H1 (cell line): ENCODE results near the gene COX7B2. TPM values are rescaled to one million over a fixed set of nuclear protein-coding genes. Genes with fewer than 3 reads are reported as not detected.

ENCODE experiments used
- CTCF ChIA-PET: fragments of 300-600 bp; sonication (Branson Sonifier 250); formaldehyde crosslinking; loops from one replicate; lab custom pipeline; 2021; ENCODE audit not compliant: partially characterized antibody; lab: Charles Lee
- POLR2A ChIA-PET: fragments of 300-600 bp; sonication (Branson Sonifier 250); formaldehyde crosslinking; loops from one replicate; lab custom pipeline; 2021; ENCODE audit warnings: inconsistent platforms; ENCODE audit not compliant: partially characterized antibody; lab: Charles Lee
- DNase-seq, 2 experiments: peaks; one replicate each; pipeline versions ENCODE4 v3.0.0 to v3.0.0-alpha.2; 2010 to 2022; ENCODE audit warnings: low spot score in 2 of 2, low read depth in 1 of 2, mixed read lengths in 1 of 2
- FAIRE-seq: peaks from 2 replicates; lab custom pipeline; 2011; peaks lifted over from hg19 to GRCh38; lab: Jason Lieb, UNC
- H2AFZ ChIP-seq: 2 replicates; pipeline ENCODE4 v1.8.1; 2012; ENCODE audit warnings: low read length, inconsistent platforms
- H2AK5ac ChIP-seq: 2 replicates; pipeline ENCODE4 v1.6.1; 2013; ENCODE audit warnings: low read depth, low read length
- H2BK120ac ChIP-seq: replicated peaks from 2 replicates; pipeline ENCODE3; 2013; ENCODE audit warnings: low read depth, low read length, inconsistent platforms
- H2BK12ac ChIP-seq: 2 replicates; pipeline ENCODE4 v1.6.1; 2013; ENCODE audit warnings: low read depth, low read length
- H2BK15ac ChIP-seq: 2 replicates; pipeline ENCODE4 v1.6.1; 2013; ENCODE audit warnings: low read length
- H2BK20ac ChIP-seq: 2 replicates; pipeline ENCODE4 v1.6.1; 2013; ENCODE audit warnings: low read length
- H2BK5ac ChIP-seq: 2 replicates; pipeline ENCODE4 v1.6.1; 2013; ENCODE audit warnings: low read depth, low read length
- H3K14ac ChIP-seq: 2 replicates; pipeline ENCODE4 v1.6.1; 2013; ENCODE audit warnings: inconsistent platforms; ENCODE audit not compliant: insufficient read length
- H3K18ac ChIP-seq: 2 replicates; pipeline ENCODE4 v1.6.1; 2013; ENCODE audit warnings: low read length; ENCODE audit errors: extremely low read depth
- H3K23ac ChIP-seq: 2 replicates; pipeline ENCODE4 v1.6.1; 2013; ENCODE audit warnings: inconsistent platforms; ENCODE audit not compliant: insufficient read length
- H3K23me2 ChIP-seq: 2 replicates; pipeline ENCODE4 v1.6.1; 2013; ENCODE audit warnings: low read depth, low read length
- H3K27ac ChIP-seq: 2 replicates; pipeline ENCODE4 v1.6.1; 2011; ENCODE audit warnings: low read depth, low read length, inconsistent platforms
- H3K27me3 ChIP-seq, 4 experiments: replicated peaks in 1 of 4; 1 replicate in 1 of 4; 2 replicates in 3 of 4; pipeline versions ENCODE4 v1.6.1 to v1.8.1; 2011 to 2013; ENCODE audit warnings: low read length in 3 of 4, mild to moderate bottlenecking in 3 of 4, inconsistent platforms in 2 of 4, mixed read lengths in 2 of 4, moderate library complexity in 1 of 4; ENCODE audit not compliant: control insufficient read depth in 3 of 4, insufficient read depth in 3 of 4; ENCODE audit errors: extremely low read depth in 1 of 4
- H3K36me3 ChIP-seq, 4 experiments: 2 replicates each; pipeline versions ENCODE4 v1.6.1 to v1.8.1; 2011 to 2013; ENCODE audit warnings: mild to moderate bottlenecking in 4 of 4, low read length in 3 of 4, moderate library complexity in 2 of 4, control low read depth in 1 of 4, inconsistent platforms in 1 of 4; ENCODE audit not compliant: insufficient read depth in 4 of 4, control insufficient read depth in 2 of 4
- H3K4ac ChIP-seq: replicated peaks from 2 replicates; pipeline ENCODE3; 2013; ENCODE audit warnings: low read length, low read depth, mixed read lengths, inconsistent platforms; ENCODE audit not compliant: insufficient read length
- H3K4me1 ChIP-seq, 4 experiments: replicated peaks in 1 of 4; 1 replicate in 1 of 4; 2 replicates in 3 of 4; pipeline versions ENCODE4 v1.6.1 to v1.8.1; 2011 to 2013; ENCODE audit warnings: low read length in 3 of 4, inconsistent platforms in 2 of 4, mixed read lengths in 1 of 4; ENCODE audit not compliant: insufficient read depth in 4 of 4, control insufficient read depth in 3 of 4
- H3K4me2 ChIP-seq, 2 experiments: 2 replicates each; pipeline versions ENCODE4 v1.6.1 to v1.8.1; 2011 to 2013; ENCODE audit warnings: low read depth in 2 of 2, low read length in 2 of 2, control low read depth in 1 of 2, inconsistent platforms in 1 of 2, mild to moderate bottlenecking in 1 of 2; ENCODE audit not compliant: insufficient read depth in 1 of 2
- H3K4me3 ChIP-seq, 4 experiments: fragments of 200-600, 300-600 bp in 1 of 4; sonication (generic), shearing (Covaris generic), sonication (Bioruptor Twin) in 1 of 4; 2 replicates each; pipeline versions ENCODE4 v1.5.1 to v1.8.1; 2011 to 2016; ENCODE audit warnings: low read length in 4 of 4, low read depth in 3 of 4, control low read depth in 2 of 4, inconsistent platforms in 2 of 4, mild to moderate bottlenecking in 2 of 4, mixed read lengths in 1 of 4, moderate library complexity in 1 of 4; ENCODE audit not compliant: insufficient read depth in 2 of 4; ENCODE audit errors: extremely low read depth in 1 of 4
- H3K56ac ChIP-seq: replicated peaks from 2 replicates; pipeline ENCODE3; 2013; ENCODE audit warnings: low read depth, mild to moderate bottlenecking, mixed read lengths, low read length, inconsistent platforms; ENCODE audit not compliant: insufficient read length
- H3K79me1 ChIP-seq: 2 replicates; pipeline ENCODE4 v1.6.1; 2013; ENCODE audit warnings: low read depth, low read length, control low read depth
- H3K79me2 ChIP-seq, 2 experiments: 2 replicates each; pipeline versions ENCODE4 v1.6.1 to v1.8.1; 2012 to 2013; ENCODE audit warnings: low read length in 2 of 2, mild to moderate bottlenecking in 2 of 2, inconsistent platforms in 1 of 2; ENCODE audit not compliant: insufficient read depth in 2 of 2, control insufficient read depth in 1 of 2
- H3K9ac ChIP-seq, 4 experiments: replicated peaks in 1 of 4; 1 replicate in 1 of 4; 2 replicates in 3 of 4; pipeline versions ENCODE4 v1.6.1 to v1.8.1; 2011 to 2013; ENCODE audit warnings: low read depth in 3 of 4, low read length in 3 of 4, control low read depth in 2 of 4, mild to moderate bottlenecking in 2 of 4, moderate library complexity in 2 of 4, inconsistent platforms in 1 of 4; ENCODE audit errors: extremely low read depth in 1 of 4
- H3K9me3 ChIP-seq, 2 experiments: 2 replicates each; pipeline versions ENCODE4 v1.6.1 to v1.8.1; 2012 to 2013; ENCODE audit warnings: mild to moderate bottlenecking in 2 of 2, moderate library complexity in 2 of 2, control low read depth in 1 of 2, inconsistent platforms in 1 of 2, low read depth in 1 of 2, low read length in 1 of 2, mixed read lengths in 1 of 2; ENCODE audit not compliant: insufficient read depth in 2 of 2
- H4K20me1 ChIP-seq, 2 experiments: replicated peaks in 1 of 2; 2 replicates each; pipeline versions ENCODE3 to v1.8.1; 2011 to 2013; ENCODE audit warnings: inconsistent platforms in 2 of 2, low read length in 2 of 2, mild to moderate bottlenecking in 1 of 2; ENCODE audit not compliant: insufficient read depth in 2 of 2, control insufficient read depth in 1 of 2
- H4K5ac ChIP-seq: 2 replicates; pipeline ENCODE4 v1.6.1; 2013; ENCODE audit warnings: low read length, low read depth, mixed read lengths, inconsistent platforms; ENCODE audit not compliant: insufficient read length
- H4K8ac ChIP-seq: 2 replicates; pipeline ENCODE4 v1.8.0; 2013; ENCODE audit warnings: mild to moderate bottlenecking, moderate library complexity, low read length, inconsistent platforms; ENCODE audit not compliant: insufficient read depth; ENCODE audit errors: extremely low read depth
- H4K91ac ChIP-seq: replicated peaks from 2 replicates; pipeline ENCODE3; 2013; ENCODE audit warnings: low read length, mixed read lengths, inconsistent platforms; ENCODE audit not compliant: insufficient read length
- SP1 ChIP-seq: IDR thresholded peaks from 2 replicates; pipeline ENCODE4 v1.6.1; 2011; ENCODE audit warnings: low read depth, low read length
- TAF7 ChIP-seq: optimal IDR thresholded peaks from 2 replicates; pipeline ENCODE3; 2011; ENCODE audit warnings: low read depth, mild to moderate bottlenecking, inconsistent platforms, low read length, moderate library complexity, borderline replicate concordance
- WGBS, 2 experiments: shearing (Covaris generic) in 1 of 2; methylation state at CpG; one replicate each; pipeline versions ENCODE4 v1.1.6 to v1.1.7; 2013 to 2015; ENCODE audit warnings: low lambda C conversion rate in 2 of 2, mixed read lengths in 2 of 2, inconsistent platforms in 1 of 2, low coverage in 1 of 2, missing lambda C conversion rate in 1 of 2; ENCODE audit not compliant: insufficient replicate concordance in 2 of 2, insufficient coverage in 1 of 2, insufficient read length in 1 of 2; ENCODE audit errors: extremely low coverage in 1 of 2, missing lambda C conversion rate in 1 of 2; 5-methylcytosine and 5-hydroxymethylcytosine counted together
- polyA plus RNA-seq, 7 experiments: library from polyadenylated mRNA; depleted of rRNA in 3 of 7; stranded (reverse) in 5 of 7; unstranded in 2 of 7; fragments of >200 nt in 5 of 7; fragments of 200-250 nt in 2 of 7; gene quantifications; 1 replicate in 5 of 7; 2 replicates in 1 of 7; 4 replicates in 1 of 7; pipeline versions ENCODE4 v1.2.1 to v1.2.3, GENCODE V29; 2011 to 2013; ENCODE audit warnings: missing spikeins in 2 of 7, mixed read lengths in 2 of 7
- total RNA-seq: library from RNA; stranded (reverse); fragmentation: NEBNext Ultra II Directional; extraction: Animal tissue kit (Norgen Biotek cat#: 25700); gene quantifications from 2 replicates; pipeline ENCODE4 v1.2.1, GENCODE V29; 2021

The COX7B2 gene
- total and polyA plus RNA-seq, 2 of the 8 experiments (the other 6 are each of a cell fraction or from before 2014, with no cell fraction given), result not detected

GRCh38 chr4:46717950-46718349 lies 191.1 kb downstream of the COX7B2 start:
- CTCF ChIA-PET, result no interaction called here

More at GRCh38 chr4:46717950-46718349, 191.1 kb downstream of the COX7B2 start:
- H3K23ac ChIP-seq, result no peak overlapping the region
- no peak overlapping the region for H3K18ac ChIP-seq
- H3K79me1 ChIP-seq, result no peaks in the 10 kb centered on the region
- H3K9ac ChIP-seq, result no peak overlapping the region
- H2BK120ac ChIP-seq, result no peak overlapping the region
- H2BK12ac ChIP-seq, result no peak overlapping the region
- H3K27me3 ChIP-seq, result no peaks in the 10 kb centered on the region
- no peak overlapping the region for H3K4me3 ChIP-seq
- H3K36me3 ChIP-seq, result no peaks in the 10 kb centered on the region
- no peaks in the 10 kb centered on the region for H3K23me2 ChIP-seq
- no peaks in the 10 kb centered on the region for H3K4me1 ChIP-seq
- no peaks in the 10 kb centered on the region for H3K79me2 ChIP-seq
- H2BK15ac ChIP-seq, result no peak overlapping the region
- H3K4ac ChIP-seq, result no peak overlapping the region
- H2BK5ac ChIP-seq, result no peak overlapping the region
- H2AK5ac ChIP-seq, result no peak overlapping the region
- H3K27ac ChIP-seq, result no peak overlapping the region
- no peak for FAIRE-seq
- no peak overlapping the region for H3K14ac ChIP-seq
- H2AFZ ChIP-seq, result no peak overlapping the region
- H4K91ac ChIP-seq, result no peak overlapping the region
- POLR2A ChIA-PET, result no interaction called here
- H2BK20ac ChIP-seq, result no peak overlapping the region
- no peaks in the 10 kb centered on the region for H4K20me1 ChIP-seq
- WGBS, 2 experiments, result 68% methylated on average over 1 of the region's 1 CpG; no CpG with 5 or more reads in 1 of the 2 experiments
- no peak overlapping the region for H3K4me2 ChIP-seq
- TF ChIP-seq SP1 (no peak), TAF7 (no peak)
- no peak for DNase-seq
- no peaks in the 10 kb centered on the region for H3K9me3 ChIP-seq
- H4K8ac ChIP-seq, result no peak overlapping the region
- H3K56ac ChIP-seq, result no peak overlapping the region
- no peak overlapping the region for H4K5ac ChIP-seq
